Fibroblast of lung (primary cell): ENCODE results near the gene SENP1. TPM values are rescaled to one million over a fixed set of nuclear protein-coding genes. Genes with fewer than 3 reads are reported as not detected.

Source experiments
- DNase-seq, 2 donors: peaks; one replicate each; pipeline versions ENCODE4 v3.0.0 to v3.0.0-alpha.2; 2010; ENCODE audit warnings: low read depth in 2 of 2
- H2AFZ ChIP-seq: 2 replicates; pipeline ENCODE4 v1.5.1; 2012; ENCODE audit warnings: low read length, control low read depth, inconsistent platforms
- H3K27ac ChIP-seq: 2 replicates; pipeline ENCODE4 v1.5.1; 2011; ENCODE audit warnings: low read length, control low read depth; ENCODE audit not compliant: insufficient read depth
- H3K27me3 ChIP-seq: 2 replicates; pipeline ENCODE4 v1.5.1; 2011; ENCODE audit warnings: mild to moderate bottlenecking, low read length; ENCODE audit not compliant: control insufficient read depth, insufficient read depth
- H3K36me3 ChIP-seq: 2 replicates; pipeline ENCODE4 v1.5.1; 2011; ENCODE audit warnings: low read length; ENCODE audit not compliant: control insufficient read depth, insufficient read depth
- H3K4me1 ChIP-seq: 2 replicates; pipeline ENCODE4 v1.5.1; 2011; ENCODE audit warnings: low read length; ENCODE audit not compliant: control insufficient read depth, insufficient read depth; ENCODE audit errors: extremely low read depth
- H3K4me2 ChIP-seq: 2 replicates; pipeline ENCODE4 v1.5.1; 2011; ENCODE audit warnings: low read length, control low read depth; ENCODE audit not compliant: insufficient read depth; ENCODE audit errors: extremely low read depth
- H3K4me3 ChIP-seq, 4 experiments: fragments of 200-600 bp in 1 of 4; sonication (generic) in 1 of 4; replicated peaks in 1 of 4; 2 replicates each; pipeline ENCODE4 v1.5.1; 2011 to 2016; ENCODE audit warnings: low read length in 4 of 4, low read depth in 3 of 4, mild to moderate bottlenecking in 3 of 4, control low read depth in 2 of 4, inconsistent platforms in 1 of 4, mixed read lengths in 1 of 4; ENCODE audit not compliant: insufficient read depth in 1 of 4; ENCODE audit errors: control extremely low read depth in 1 of 4
- H3K79me2 ChIP-seq: 2 replicates; pipeline ENCODE4 v1.5.1; 2012; ENCODE audit warnings: mild to moderate bottlenecking, low read length, inconsistent platforms; ENCODE audit not compliant: control insufficient read depth, insufficient read depth
- H3K9ac ChIP-seq: 2 replicates; pipeline ENCODE4 v1.5.1; 2011; ENCODE audit warnings: mild to moderate bottlenecking, low read length, control low read depth; ENCODE audit not compliant: insufficient read depth
- H3K9me3 ChIP-seq: 2 replicates; pipeline ENCODE4 v1.5.1; 2012; ENCODE audit warnings: low read depth, low read length; ENCODE audit not compliant: control insufficient read depth, insufficient read depth
- H4K20me1 ChIP-seq: 2 replicates; pipeline ENCODE4 v1.5.1; 2011; ENCODE audit warnings: low read length; ENCODE audit not compliant: control insufficient read depth, insufficient read depth; ENCODE audit errors: extremely low read depth
- EZH2 ChIP-seq: IDR thresholded peaks from 2 replicates; pipeline ENCODE4 v1.5.1; 2012; ENCODE audit warnings: low read length, control low read depth, mild to moderate bottlenecking; ENCODE audit errors: missing control alignments
- polyA plus RNA-seq, 2 donors: library from polyadenylated mRNA; depleted of rRNA in 1 of 2; stranded (reverse) in 1 of 2; unstranded in 1 of 2; fragments of >200 nt; gene quantifications; 2 replicates each; pipeline ENCODE4 v1.2.1, GENCODE V29; 2011 to 2012; ENCODE audit warnings: missing spikeins in 1 of 2
- total RNA-seq: library from RNA; depleted of rRNA; stranded (reverse); fragments of >200 nt; gene quantifications from 2 replicates; pipeline ENCODE4 v1.2.1, GENCODE V29; 2014
- TF ChIP-seq, protein P1 (sequence below), 2 donors: IDR thresholded peaks in 1 of 2; conservative IDR thresholded peaks in 1 of 2; 1 replicate in 1 of 2; 2 replicates in 1 of 2; pipeline ENCODE4 v1.5.1; 2011 to 2012; ENCODE audit warnings: low read length in 2 of 2, control low read depth in 1 of 2, inconsistent platforms in 1 of 2, low read depth in 1 of 2, mild to moderate bottlenecking in 1 of 2

SENP1 gene
- total and polyA plus RNA-seq, 2 donors (not counting 1 experiment from before 2014, with no cell fraction given), result 14.7 to 17.9 TPM

DNA sequence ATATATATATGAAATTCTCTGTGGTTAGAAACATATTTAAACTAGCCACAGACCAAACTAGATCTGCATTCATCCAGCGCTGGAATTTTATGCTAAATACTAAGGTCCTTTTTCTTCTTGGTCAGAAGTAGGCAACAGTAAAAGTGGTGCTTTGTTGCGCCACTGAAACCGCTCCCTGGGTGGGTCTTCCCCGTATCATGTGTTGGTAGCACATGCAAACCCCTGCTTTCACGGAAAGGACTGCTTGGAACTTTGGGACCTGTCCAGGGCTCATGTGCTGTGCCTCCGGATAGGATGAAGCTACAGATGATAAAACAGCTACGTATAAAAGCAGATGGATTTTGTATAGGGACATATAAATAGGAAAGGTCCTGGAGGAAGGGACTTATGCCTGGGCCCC is 61.5 kb downstream of the SENP1 start:
- TF ChIP-seq, protein P1, sequence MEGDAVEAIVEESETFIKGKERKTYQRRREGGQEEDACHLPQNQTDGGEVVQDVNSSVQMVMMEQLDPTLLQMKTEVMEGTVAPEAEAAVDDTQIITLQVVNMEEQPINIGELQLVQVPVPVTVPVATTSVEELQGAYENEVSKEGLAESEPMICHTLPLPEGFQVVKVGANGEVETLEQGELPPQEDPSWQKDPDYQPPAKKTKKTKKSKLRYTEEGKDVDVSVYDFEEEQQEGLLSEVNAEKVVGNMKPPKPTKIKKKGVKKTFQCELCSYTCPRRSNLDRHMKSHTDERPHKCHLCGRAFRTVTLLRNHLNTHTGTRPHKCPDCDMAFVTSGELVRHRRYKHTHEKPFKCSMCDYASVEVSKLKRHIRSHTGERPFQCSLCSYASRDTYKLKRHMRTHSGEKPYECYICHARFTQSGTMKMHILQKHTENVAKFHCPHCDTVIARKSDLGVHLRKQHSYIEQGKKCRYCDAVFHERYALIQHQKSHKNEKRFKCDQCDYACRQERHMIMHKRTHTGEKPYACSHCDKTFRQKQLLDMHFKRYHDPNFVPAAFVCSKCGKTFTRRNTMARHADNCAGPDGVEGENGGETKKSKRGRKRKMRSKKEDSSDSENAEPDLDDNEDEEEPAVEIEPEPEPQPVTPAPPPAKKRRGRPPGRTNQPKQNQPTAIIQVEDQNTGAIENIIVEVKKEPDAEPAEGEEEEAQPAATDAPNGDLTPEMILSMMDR (conservative IDR thresholded peaks at IDR 0.05 in 1 of 2, IDR thresholded peaks at IDR 0.05 in 1 of 2; ENCODE audit: low read depth in 1 of 2, low read length in 2 of 2), result no peak
- no peak for TF ChIP-seq EZH2
- no peak overlapping the region for H3K4me2 ChIP-seq
- H3K9ac ChIP-seq, result no peak overlapping the region
- no peak overlapping the region for H3K27ac ChIP-seq
- H3K36me3 ChIP-seq, result peaks cover 2% of the 10 kb centered on the region
- DNase-seq, result no peak
- no peaks in the 10 kb centered on the region for H4K20me1 ChIP-seq
- no peak overlapping the region for H2AFZ ChIP-seq
- no peaks in the 10 kb centered on the region for H3K79me2 ChIP-seq
- H3K9me3 ChIP-seq, result no peaks in the 10 kb centered on the region
- H3K4me1 ChIP-seq, result no peaks in the 10 kb centered on the region
- H3K4me3 ChIP-seq, result no peak overlapping the region
- H3K27me3 ChIP-seq, result no peaks in the 10 kb centered on the region

DNA sequence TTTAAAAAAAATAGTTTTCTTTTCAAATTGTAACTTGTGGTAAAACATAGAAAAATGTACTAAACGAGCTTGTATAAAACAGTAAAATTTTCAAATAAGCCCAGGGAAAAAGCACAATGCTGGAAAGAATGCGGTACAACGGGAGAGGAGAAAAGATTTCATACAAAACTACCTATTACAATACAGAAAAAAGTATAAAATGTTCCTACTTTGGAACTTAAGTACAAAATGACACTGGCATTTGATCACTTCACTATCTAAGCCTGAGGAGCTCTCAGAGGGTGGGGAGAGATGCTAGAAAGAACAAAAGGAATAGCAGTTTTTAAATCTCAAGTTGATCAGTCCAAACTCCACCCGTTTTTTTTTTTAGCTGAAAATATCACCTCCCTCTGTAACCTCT is 62.1 kb downstream of the SENP1 start:
- no peak for DNase-seq
- Histone ChIP-seq H2AFZ (no peak overlapping the region), H3K27me3 (no peaks in the 10 kb centered on the region), H3K79me2 (no peaks in the 10 kb centered on the region), H3K9ac (no peak overlapping the region), H3K4me1 (no peaks in the 10 kb centered on the region), H3K4me2 (no peak overlapping the region), H3K9me3 (no peaks in the 10 kb centered on the region), H3K36me3 (peaks cover 2% of the 10 kb centered on the region), H3K4me3 (no peak overlapping the region), H4K20me1 (no peaks in the 10 kb centered on the region), H3K27ac (no peak overlapping the region)
- no peak for TF ChIP-seq EZH2
- TF ChIP-seq, protein P1 (conservative IDR thresholded peaks at IDR 0.05 in 1 of 2, IDR thresholded peaks at IDR 0.05 in 1 of 2; ENCODE audit: low read depth in 1 of 2, low read length in 2 of 2), result no peak

DNA sequence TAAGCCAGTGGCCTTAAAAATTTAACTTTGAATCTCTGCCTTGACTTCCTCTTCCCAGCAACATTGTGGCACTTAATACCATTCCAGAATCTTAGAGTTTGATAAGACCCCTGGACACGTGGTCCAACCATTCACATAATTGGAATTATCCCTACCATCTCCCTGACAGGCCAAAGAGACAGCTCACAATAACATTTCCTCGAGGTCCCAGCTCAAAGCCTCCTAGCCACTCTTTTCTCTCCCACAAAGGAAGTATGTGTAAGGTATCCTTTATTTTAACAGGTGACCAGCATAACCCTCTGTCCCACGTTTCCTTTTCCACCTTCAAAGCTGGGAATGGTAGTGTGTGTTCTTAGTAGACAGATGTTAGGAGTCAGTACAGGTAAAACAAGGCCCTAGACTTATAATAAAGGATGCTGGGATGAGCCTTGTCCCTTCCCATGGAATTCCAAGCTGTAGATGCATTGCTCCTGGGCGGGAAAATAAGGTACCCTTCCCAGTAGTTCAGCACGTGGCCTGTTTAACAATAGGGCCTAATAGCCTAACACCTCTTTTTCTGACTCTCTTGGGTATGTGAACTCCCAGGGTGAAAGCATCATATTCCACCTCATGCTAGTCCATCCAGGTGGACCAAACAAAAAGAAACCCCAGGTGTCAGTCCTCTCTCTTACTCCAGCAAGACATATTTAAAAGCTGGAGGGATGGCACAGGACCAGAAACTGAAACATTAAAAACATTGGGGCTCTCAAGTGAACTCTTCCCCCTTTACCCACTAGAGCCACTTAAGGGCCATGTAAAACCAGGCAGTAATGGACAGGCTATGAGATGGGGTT is 64.1 kb downstream of the SENP1 start:
- H3K27ac ChIP-seq, result no peak overlapping the region
- H3K79me2 ChIP-seq, result no peaks in the 10 kb centered on the region
- no peaks in the 10 kb centered on the region for H4K20me1 ChIP-seq
- no peaks in the 10 kb centered on the region for H3K9me3 ChIP-seq
- H3K27me3 ChIP-seq, result no peaks in the 10 kb centered on the region
- peaks cover 2% of the 10 kb centered on the region for H3K4me1 ChIP-seq
- H3K9ac ChIP-seq, result no peak overlapping the region
- no peak for DNase-seq
- H3K36me3 ChIP-seq, result peaks cover 2% of the 10 kb centered on the region
- no peak overlapping the region for H3K4me2 ChIP-seq
- TF ChIP-seq, protein P1 (conservative IDR thresholded peaks at IDR 0.05 in 1 of 2, IDR thresholded peaks at IDR 0.05 in 1 of 2; ENCODE audit: low read depth in 1 of 2, low read length in 2 of 2), result no peak
- no peak for TF ChIP-seq EZH2
- no peak overlapping the region for H2AFZ ChIP-seq
- H3K4me3 ChIP-seq, result no peak overlapping the region
